Neuronal stem cell (in vitro differentiated cells): ENCODE measurements around the gene ZNRF4.
"Not testable (repeated sequence)": the region's sequence is repeated elsewhere in the genome, so short reads cannot be mapped to it uniquely, and the experiment has no call there.

Source experiments
- DNase-seq: peaks from one replicate; pipeline ENCODE4 v3.0.0-alpha.2; 2013; ENCODE audit warnings: low spot score
- H2AFZ ChIP-seq: one replicate; pipeline ENCODE4 v1.6.1; 2013; ENCODE audit warnings: mild to moderate bottlenecking, low read length, inconsistent platforms
- H2AK5ac ChIP-seq: 2 replicates; pipeline ENCODE4 v1.6.1; 2013; ENCODE audit warnings: low read depth, mild to moderate bottlenecking, inconsistent platforms, low read length, moderate library complexity, mixed read lengths
- H2BK120ac ChIP-seq: 2 replicates; pipeline ENCODE4 v1.6.1; 2013; ENCODE audit warnings: low read depth, mild to moderate bottlenecking, inconsistent platforms, low read length, moderate library complexity, mixed read lengths
- H2BK12ac ChIP-seq: one replicate; pipeline ENCODE4 v1.6.1; 2013; ENCODE audit warnings: low read length, inconsistent platforms
- H2BK15ac ChIP-seq: 2 replicates; pipeline ENCODE4 v1.6.1; 2013; ENCODE audit warnings: mild to moderate bottlenecking, low read length, inconsistent platforms, mixed read lengths
- H2BK5ac ChIP-seq: one replicate; pipeline ENCODE4 v1.6.1; 2013; ENCODE audit warnings: inconsistent platforms, mild to moderate bottlenecking, low read length, moderate library complexity
- H3K14ac ChIP-seq: one replicate; pipeline ENCODE4 v1.6.1; 2013; ENCODE audit warnings: low read length, inconsistent platforms
- H3K18ac ChIP-seq: 2 replicates; pipeline ENCODE4 v1.6.1; 2013; ENCODE audit warnings: low read length, inconsistent platforms
- H3K23ac ChIP-seq: 2 replicates; pipeline ENCODE4 v1.6.1; 2013; ENCODE audit warnings: low read depth, mild to moderate bottlenecking, mixed read lengths, low read length, inconsistent platforms; ENCODE audit not compliant: poor library complexity
- H3K27ac ChIP-seq: replicated peaks from 3 replicates; pipeline ENCODE4 v1.5.1; 2013; ENCODE audit warnings: low read length, inconsistent platforms
- H3K27me3 ChIP-seq, 3 experiments: 2 replicates each; pipeline ENCODE4 v1.6.1; 2013; ENCODE audit warnings: low read length in 3 of 3, mild to moderate bottlenecking in 2 of 3, inconsistent platforms in 1 of 3, low read depth in 1 of 3, mixed read lengths in 1 of 3, moderate library complexity in 1 of 3; ENCODE audit not compliant: control insufficient read depth in 3 of 3, insufficient read depth in 3 of 3
- H3K36me3 ChIP-seq, 2 donors: replicated peaks in 1 of 2; 2 replicates each; pipeline ENCODE4 v1.6.1; 2013; ENCODE audit warnings: low read length in 2 of 2; ENCODE audit not compliant: control insufficient read depth in 2 of 2, insufficient read depth in 2 of 2
- H3K4ac ChIP-seq: 2 replicates; pipeline ENCODE4 v1.6.1; 2013; ENCODE audit warnings: inconsistent platforms, mild to moderate bottlenecking, low read length, moderate library complexity
- H3K4me1 ChIP-seq, 2 donors: 1 replicate in 1 of 2; 2 replicates in 1 of 2; pipeline ENCODE4 v1.6.1; 2013; ENCODE audit warnings: low read length in 2 of 2, low read depth in 1 of 2; ENCODE audit not compliant: control insufficient read depth in 2 of 2, insufficient read depth in 1 of 2
- H3K4me2 ChIP-seq: one replicate; pipeline ENCODE4 v1.6.1; 2013; ENCODE audit warnings: mild to moderate bottlenecking, low read length, inconsistent platforms; ENCODE audit not compliant: insufficient read depth, poor library complexity, severe bottlenecking
- H3K4me3 ChIP-seq, 2 donors: 2 replicates each; pipeline ENCODE4 v1.5.1; 2013; ENCODE audit warnings: low read length in 2 of 2, mild to moderate bottlenecking in 2 of 2, inconsistent platforms in 1 of 2, moderate library complexity in 1 of 2
- H3K79me1 ChIP-seq: one replicate; pipeline ENCODE4 v1.6.1; 2013; ENCODE audit warnings: low read depth, mild to moderate bottlenecking, inconsistent platforms, low read length, moderate library complexity
- H3K9ac ChIP-seq: one replicate; pipeline ENCODE4 v1.6.1; 2013; ENCODE audit warnings: mild to moderate bottlenecking, low read depth, low read length, inconsistent platforms; ENCODE audit not compliant: poor library complexity
- H3K9me3 ChIP-seq, 2 donors: replicated peaks in 1 of 2; 2 replicates each; pipeline versions ENCODE3 to v1.6.1; 2013; ENCODE audit warnings: low read length in 2 of 2, mild to moderate bottlenecking in 2 of 2, inconsistent platforms in 1 of 2, low read depth in 1 of 2, mixed read lengths in 1 of 2, moderate library complexity in 1 of 2; ENCODE audit not compliant: control insufficient read depth in 2 of 2, insufficient read depth in 1 of 2
- H4K8ac ChIP-seq: one replicate; pipeline ENCODE4 v1.6.1; 2013; ENCODE audit warnings: low read depth, mild to moderate bottlenecking, inconsistent platforms, low read length, moderate library complexity
- H4K91ac ChIP-seq: one replicate; pipeline ENCODE4 v1.6.1; 2013; ENCODE audit warnings: low read length, low read depth, mild to moderate bottlenecking, inconsistent platforms; ENCODE audit not compliant: poor library complexity
- WGBS, 2 donors: extraction: QIAGEN DNeasy Blood & Tissue Kit; methylation state at CpG; one replicate each; pipeline ENCODE4 v1.1.7; 2013; ENCODE audit warnings: missing lambda C conversion rate in 2 of 2, mixed read lengths in 1 of 2; ENCODE audit not compliant: insufficient read length in 2 of 2, insufficient replicate concordance in 1 of 2; ENCODE audit errors: extremely low coverage in 2 of 2; 5-methylcytosine and 5-hydroxymethylcytosine counted together

Gene ZNRF4

DNA sequence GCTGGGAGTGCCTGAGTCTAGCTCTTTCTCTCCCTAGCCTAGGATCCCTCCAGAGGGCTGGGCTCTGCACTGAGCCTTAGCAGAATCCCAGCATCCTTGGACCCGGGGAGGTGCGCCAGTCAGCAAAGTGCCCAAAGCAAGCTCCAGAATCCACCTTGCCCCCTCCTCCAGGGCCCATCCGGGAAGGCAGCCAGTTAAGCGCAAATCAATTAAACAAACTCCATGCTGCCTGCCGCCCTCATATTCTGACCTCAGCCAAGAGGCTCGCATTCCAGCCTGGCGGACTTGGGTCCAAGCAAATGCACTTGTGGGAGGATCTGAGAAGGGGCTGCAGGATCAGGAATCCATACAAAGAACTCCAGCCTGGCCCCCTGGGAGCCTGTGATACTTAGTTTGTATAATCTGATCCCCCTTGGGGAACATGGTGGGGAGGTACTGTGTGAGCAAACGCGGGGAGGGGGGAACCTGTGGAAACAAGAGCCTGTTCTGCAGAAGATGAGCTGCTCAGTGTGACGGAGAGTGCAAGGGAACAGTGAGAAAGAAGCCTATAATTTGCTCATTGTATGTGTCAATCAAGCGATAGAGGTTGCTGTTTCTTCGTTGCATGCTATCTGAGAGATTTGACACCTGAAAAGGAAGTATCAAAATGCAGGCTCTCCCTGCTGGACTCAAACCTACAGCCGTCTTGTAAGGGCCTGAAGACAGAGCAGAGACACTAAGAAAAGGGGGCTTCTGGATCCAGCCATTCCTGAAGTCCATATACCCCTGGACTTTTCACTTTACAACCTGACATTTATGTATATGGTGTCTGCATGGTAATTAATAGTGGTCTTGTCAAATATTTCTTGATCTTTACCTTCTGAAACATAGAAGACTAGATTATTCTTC, 29.4 kb downstream of the ZNRF4 start:
- Histone ChIP-seq H4K8ac (no peak overlapping the region), H3K4me3 (no peak overlapping the region), H2BK5ac (peak overlapping the region; percentile 15), H3K4ac (no peak overlapping the region), H3K18ac (peak overlapping the region; percentile 79), H3K79me1 (no peaks in the 10 kb centered on the region), H3K27ac (peak overlapping the region; percentile 32), H3K4me2 (peak overlapping the region; percentile 15), H2BK15ac (no peak overlapping the region), H3K14ac (no peak overlapping the region), H3K23ac (no peak overlapping the region), H2AFZ (peak overlapping the region; percentile 71), H3K9me3 (peaks cover 3 to 13% of the 10 kb centered on the region in 2 donors), H2AK5ac (peak overlapping the region; percentile 34), H2BK120ac (no peak overlapping the region), H3K36me3 (no peaks in the 10 kb centered on the region), H3K4me1 (peaks cover 9 to 13% of the 10 kb centered on the region in 2 donors), H3K9ac (no peak overlapping the region), H4K91ac (peak overlapping the region; percentile 1), H3K27me3 (no peaks in the 10 kb centered on the region), H2BK12ac (peak overlapping the region; percentile 33)
- WGBS, 2 donors, result no CpG with 5 or more reads among the region's 13 CpGs
- no peak for DNase-seq

DNA sequence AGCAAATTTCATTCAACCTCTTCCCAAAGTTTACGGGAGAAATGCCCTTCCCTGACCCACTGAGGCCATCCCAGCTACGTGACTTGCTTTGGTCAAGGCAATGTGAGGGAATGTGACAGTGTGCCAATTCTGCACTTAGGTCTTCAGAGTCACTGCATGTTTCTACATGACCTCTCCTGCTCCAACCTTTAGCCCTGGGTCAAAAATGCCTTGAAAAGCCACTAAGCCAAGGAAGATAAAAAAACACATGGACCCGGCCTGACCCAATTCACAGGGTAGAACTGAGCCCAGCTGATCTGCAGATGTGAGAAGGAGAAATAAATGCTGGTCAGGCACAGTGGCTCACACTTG, 30.0 kb downstream of the ZNRF4 start:
- no peaks in the 10 kb centered on the region for H3K27me3 ChIP-seq
- no peak overlapping the region for H3K18ac ChIP-seq
- no peak overlapping the region for H2BK5ac ChIP-seq
- H4K8ac ChIP-seq, result no peak overlapping the region
- H3K4ac ChIP-seq, result no peak overlapping the region
- no CpG with 5 or more reads among the region's 3 CpGs for WGBS, 2 donors
- peaks cover 9 to 16% of the 10 kb centered on the region in 2 donors for H3K4me1 ChIP-seq
- H4K91ac ChIP-seq, result no peak overlapping the region
- no peak overlapping the region for H2BK120ac ChIP-seq
- no peak overlapping the region for H3K4me3 ChIP-seq
- no peak overlapping the region for H2AFZ ChIP-seq
- no peak overlapping the region for H3K9ac ChIP-seq
- H3K9me3 ChIP-seq, result peaks cover 3 to 13% of the 10 kb centered on the region in 2 donors
- no peak overlapping the region for H2BK15ac ChIP-seq
- no peak overlapping the region for H3K23ac ChIP-seq
- no peak overlapping the region for H2BK12ac ChIP-seq
- no peak for DNase-seq
- H3K27ac ChIP-seq, result no peak overlapping the region
- H3K4me2 ChIP-seq, result no peak overlapping the region
- no peak overlapping the region for H2AK5ac ChIP-seq
- no peaks in the 10 kb centered on the region for H3K36me3 ChIP-seq
- H3K79me1 ChIP-seq, result no peaks in the 10 kb centered on the region
- no peak overlapping the region for H3K14ac ChIP-seq

DNA sequence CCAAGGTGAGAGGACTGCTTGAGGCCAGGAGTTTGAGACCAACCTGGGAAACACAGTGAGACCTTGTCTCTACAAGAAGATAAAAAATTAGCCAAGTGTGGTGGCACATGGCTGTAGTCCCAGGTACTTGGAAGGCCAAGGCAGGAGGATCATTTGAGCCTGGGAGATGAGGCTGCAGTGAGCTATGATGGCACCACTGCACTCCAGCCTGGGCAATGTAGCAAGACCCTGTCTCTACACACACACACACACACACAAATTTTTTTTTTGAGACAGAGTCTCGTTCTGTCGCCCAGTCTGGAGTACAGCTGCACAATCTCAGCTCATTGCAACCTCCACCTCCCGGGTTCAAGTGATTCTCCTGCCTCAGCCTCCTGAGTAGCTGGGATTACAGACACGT, 30.4 kb downstream of the ZNRF4 start:
- not testable (repeated sequence) for H3K36me3 ChIP-seq, H2AFZ ChIP-seq, H2BK15ac ChIP-seq, H3K9ac ChIP-seq, H2AK5ac ChIP-seq, H4K91ac ChIP-seq, H3K27me3 ChIP-seq, H2BK120ac ChIP-seq, H3K4me2 ChIP-seq, H3K23ac ChIP-seq, DNase-seq, H3K14ac ChIP-seq, H2BK5ac ChIP-seq, H2BK12ac ChIP-seq, H3K27ac ChIP-seq, H3K4ac ChIP-seq, H4K8ac ChIP-seq, H3K18ac ChIP-seq, H3K4me3 ChIP-seq, H3K79me1 ChIP-seq
- Histone ChIP-seq H3K4me1 (peaks cover 9 to 18% of the 10 kb centered on the region in 2 donors), H3K9me3 (peaks cover 3 to 13% of the 10 kb centered on the region in 2 donors)
- WGBS, 2 donors, result no CpG with 5 or more reads among the region's 4 CpGs

DNA sequence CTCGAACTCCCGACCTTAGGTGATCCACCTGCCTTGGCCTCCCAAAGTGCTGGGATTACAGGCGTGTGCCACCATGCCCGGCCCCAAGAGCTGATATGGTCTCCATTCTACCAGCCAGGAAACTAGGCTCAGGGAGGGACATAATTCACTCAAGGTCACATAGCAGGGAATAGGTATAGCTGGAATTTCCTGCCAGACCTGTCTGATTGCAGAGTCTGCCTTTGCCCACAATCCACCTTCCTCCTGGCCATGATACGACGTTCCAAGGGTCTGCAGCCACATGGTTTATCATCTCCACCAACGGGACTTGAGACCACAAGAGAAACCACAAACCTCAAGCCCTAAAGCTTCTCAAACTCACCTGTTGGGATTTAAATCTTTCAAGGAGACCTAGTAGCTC, 32.0 kb downstream of the ZNRF4 start:
- Histone ChIP-seq H3K27me3 (no peaks in the 10 kb centered on the region), H2AFZ (no peak overlapping the region)
- no CpG with 5 or more reads among the region's 7 CpGs for WGBS, 2 donors

More for the DNA sequence above, 32.0 kb downstream of the ZNRF4 start:
- H2BK5ac ChIP-seq, result no peak overlapping the region
- no peaks in the 10 kb centered on the region for H3K36me3 ChIP-seq
- H3K4me2 ChIP-seq, result no peak overlapping the region
- H2AK5ac ChIP-seq, result no peak overlapping the region
- H3K4ac ChIP-seq, result no peak overlapping the region
- H2BK120ac ChIP-seq, result no peak overlapping the region
- H3K18ac ChIP-seq, result peak overlapping the region; percentile 61
- H3K14ac ChIP-seq, result no peak overlapping the region
- H3K9me3 ChIP-seq, result peaks cover 3 to 4% of the 10 kb centered on the region in 2 donors
- no peak overlapping the region for H3K23ac ChIP-seq
- no peak overlapping the region for H4K91ac ChIP-seq
- no peak overlapping the region for H3K4me3 ChIP-seq
- H3K9ac ChIP-seq, result no peak overlapping the region
- peaks cover 9 to 27% of the 10 kb centered on the region in 2 donors for H3K4me1 ChIP-seq
- H3K27ac ChIP-seq, result no peak overlapping the region
- H2BK12ac ChIP-seq, result no peak overlapping the region
- no peak overlapping the region for H4K8ac ChIP-seq
- no peaks in the 10 kb centered on the region for H3K79me1 ChIP-seq
- no peak for DNase-seq
- no peak overlapping the region for H2BK15ac ChIP-seq
